Gastroesophageal sphincter (tissue), 4 donors: ENCODE measurements around the gene TMEM171. TPM values are rescaled to one million over a fixed set of nuclear protein-coding genes. Genes with fewer than 3 reads are reported as not detected.

ENCODE experiments used
- ATAC-seq: fragments of 150-250 bp; one replicate; pipeline ENCODE4 v1.9.1; 2016; ENCODE audit warnings: mild to moderate bottlenecking, moderate library complexity
- H3K27ac ChIP-seq, 4 donors: fragments of 200-600 bp; sonication (generic) in 3 of 4; 1 replicate in 3 of 4; 2 replicates in 1 of 4; pipeline ENCODE4 v1.5.1; 2016 to 2019
- H3K27me3 ChIP-seq: fragments of 200-600 bp; sonication (generic); one replicate; pipeline ENCODE4 v1.5.1; 2019
- H3K36me3 ChIP-seq, 2 donors: fragments of 200-600 bp; sonication (generic); one replicate each; pipeline ENCODE4 v1.5.1; 2019; ENCODE audit warnings: control low read depth in 1 of 2
- H3K4me1 ChIP-seq, 3 donors: fragments of 200-600 bp; sonication (generic); 1 replicate in 2 of 3; 2 replicates in 1 of 3; pipeline ENCODE4 v1.5.1; 2016 to 2019; ENCODE audit warnings: control low read depth in 2 of 3
- H3K4me3 ChIP-seq, 2 donors: fragments of 200-600 bp; sonication (generic); one replicate each; pipeline ENCODE4 v1.5.1; 2019; ENCODE audit warnings: mild to moderate bottlenecking in 1 of 2, moderate library complexity in 1 of 2
- H3K9me3 ChIP-seq, 3 donors: fragments of 200-600 bp; sonication (generic); one replicate each; pipeline ENCODE4 v1.5.1; 2017 to 2019; ENCODE audit warnings: control low read depth in 2 of 3
- CTCF ChIP-seq, 4 experiments: fragments of 200-600 bp in 2 of 4; fragments of 450-650 bp in 2 of 4; sonication (generic) in 1 of 4; IDR thresholded peaks; one replicate each; pipeline ENCODE4 v1.5.1; 2017 to 2019; ENCODE audit warnings: antibody characterized with exemption in 4 of 4, mild to moderate bottlenecking in 2 of 4, moderate library complexity in 2 of 4
- EP300 ChIP-seq: sonication (generic); formaldehyde crosslinking; IDR thresholded peaks from one replicate; pipeline ENCODE4 v1.6.1; 2017; ENCODE audit warnings: antibody characterized with exemption, mild to moderate bottlenecking
- POLR2A ChIP-seq, 2 donors: fragments of 450-650 bp; IDR thresholded peaks; one replicate each; pipeline ENCODE4 v1.6.1; 2017; ENCODE audit warnings: antibody characterized with exemption in 2 of 2, mild to moderate bottlenecking in 2 of 2, moderate library complexity in 1 of 2
- POLR2AphosphoS5 ChIP-seq: sonication (generic); formaldehyde crosslinking; IDR thresholded peaks from one replicate; pipeline ENCODE4 v1.6.1; 2017; ENCODE audit warnings: antibody characterized with exemption
- WGBS, 2 donors: methylation state at CpG; one replicate each; pipeline ENCODE4 v1.1.5; 2018; ENCODE audit warnings: low coverage in 1 of 2; 5-methylcytosine and 5-hydroxymethylcytosine counted together
- total RNA-seq, 4 donors: library from RNA; depleted of rRNA; stranded (reverse); fragments of >200 nt; gene quantifications; one replicate each; pipeline ENCODE4 v1.1.0, GENCODE V29; 2016

TMEM171 gene
- total RNA-seq, 4 donors from 2014 or later = 0.84 TPM; not detected in 3

- no peak for TF ChIP-seq POLR2A (IDR thresholded peaks at IDR 0.05)
- TF ChIP-seq POLR2AphosphoS5 = no peak
- no peak for TF ChIP-seq EP300
- TF ChIP-seq CTCF (IDR thresholded peaks at IDR 0.05) = no peak
- H3K4me1 ChIP-seq = no peaks in the 10 kb centered on the region
- H3K36me3 ChIP-seq = no peaks in the 10 kb centered on the region
- no peak overlapping the region for H3K27ac ChIP-seq
- WGBS, 2 donors = 86 to 100% methylated on average over 1 of the region's 1 CpG
- ATAC-seq = no peak
- no peaks in the 10 kb centered on the region for H3K27me3 ChIP-seq
- no peak overlapping the region for H3K4me3 ChIP-seq
- peaks cover 0 to 16% (median 0%) of the 10 kb centered on the region in 3 donors for H3K9me3 ChIP-seq
Observed at GRCh38 chr5:73104326-73104725, 16.0 kb upstream of the TMEM171 start.

GRCh38 chr5:73106335-73106734 is 14.0 kb upstream of the TMEM171 start:
- no peak overlapping the region for H3K27ac ChIP-seq
- no peaks in the 10 kb centered on the region for H3K36me3 ChIP-seq
- no peaks in the 10 kb centered on the region for H3K4me1 ChIP-seq
- H3K4me3 ChIP-seq = no peak overlapping the region
- no peak for ATAC-seq
- no peaks in the 10 kb centered on the region for H3K27me3 ChIP-seq
- TF ChIP-seq POLR2AphosphoS5 (no peak), POLR2A (IDR thresholded peaks at IDR 0.05) (no peak), CTCF (IDR thresholded peaks at IDR 0.05) (no peak)
- H3K9me3 ChIP-seq = peaks cover 0 to 16% (median 0%) of the 10 kb centered on the region in 3 donors

- no peak overlapping the region for H3K4me3 ChIP-seq
- peaks cover 0 to 16% (median 0%) of the 10 kb centered on the region in 3 donors for H3K9me3 ChIP-seq
- no peak overlapping the region for H3K27ac ChIP-seq
- no peak for ATAC-seq
- WGBS, 2 donors = 35 to 67% methylated on average over 1 of the region's 1 CpG
- TF ChIP-seq CTCF (IDR thresholded peaks at IDR 0.05) = no peak
- TF ChIP-seq POLR2AphosphoS5 = no peak
- TF ChIP-seq EP300 = no peak
- TF ChIP-seq POLR2A (IDR thresholded peaks at IDR 0.05) = no peak
- no peaks in the 10 kb centered on the region for H3K36me3 ChIP-seq
- H3K4me1 ChIP-seq = no peaks in the 10 kb centered on the region
- H3K27me3 ChIP-seq = no peaks in the 10 kb centered on the region
Observed at GRCh38 chr5:73110190-73110589, 10.2 kb upstream of the TMEM171 start.

GRCh38 chr5:73111536-73111935 is 8.8 kb upstream of the TMEM171 start:
- H3K4me3 ChIP-seq = no peak overlapping the region
- no peaks in the 10 kb centered on the region for H3K36me3 ChIP-seq
- H3K27ac ChIP-seq = no peak overlapping the region
- 78 to 100% methylated on average over 1 of the region's 1 CpG for WGBS, 2 donors
- TF ChIP-seq POLR2A (IDR thresholded peaks at IDR 0.05) (no peak), EP300 (no peak), CTCF (IDR thresholded peaks at IDR 0.05) (no peak), POLR2AphosphoS5 (no peak)
- ATAC-seq = no peak
- H3K4me1 ChIP-seq = no peaks in the 10 kb centered on the region
- H3K9me3 ChIP-seq = peaks cover 0 to 16% (median 0%) of the 10 kb centered on the region in 3 donors
- no peaks in the 10 kb centered on the region for H3K27me3 ChIP-seq

- no peak for TF ChIP-seq POLR2AphosphoS5
- no peak for TF ChIP-seq POLR2A (IDR thresholded peaks at IDR 0.05)
- no peak for TF ChIP-seq CTCF (IDR thresholded peaks at IDR 0.05)
- no peak for TF ChIP-seq EP300
- Histone ChIP-seq H3K27me3 (no peaks in the 10 kb centered on the region), H3K27ac (no peak overlapping the region), H3K9me3 (peaks cover 0 to 20% (median 0%) of the 10 kb centered on the region in 3 donors), H3K4me1 (no peaks in the 10 kb centered on the region), H3K36me3 (no peaks in the 10 kb centered on the region), H3K4me3 (no peak overlapping the region)
- no peak for ATAC-seq
- WGBS, 2 donors = 67% methylated on average over 1 of the region's 1 CpG; no CpG with 5 or more reads in 1 of the 2 donors
Observed at GRCh38 chr5:73112359-73112758, 8.0 kb upstream of the TMEM171 start.
